ENCODE measurements around the gene GLRX2.

- TF ChIP-seq POLR2A (IDR thresholded peaks at IDR 0.05; ENCODE audit: low read length) (no peak), GATA1 (IDR thresholded peaks at IDR 0.05; ENCODE audit: low read depth, low read length) (no peak)
Measured at GRCh38 chr1:193110246-193110645, 5.0 kb upstream of the GLRX2 start.

Data from erythroblast (primary cell).